Measurements from ENCODE around the gene ERC2.

Gene ERC2

DNA sequence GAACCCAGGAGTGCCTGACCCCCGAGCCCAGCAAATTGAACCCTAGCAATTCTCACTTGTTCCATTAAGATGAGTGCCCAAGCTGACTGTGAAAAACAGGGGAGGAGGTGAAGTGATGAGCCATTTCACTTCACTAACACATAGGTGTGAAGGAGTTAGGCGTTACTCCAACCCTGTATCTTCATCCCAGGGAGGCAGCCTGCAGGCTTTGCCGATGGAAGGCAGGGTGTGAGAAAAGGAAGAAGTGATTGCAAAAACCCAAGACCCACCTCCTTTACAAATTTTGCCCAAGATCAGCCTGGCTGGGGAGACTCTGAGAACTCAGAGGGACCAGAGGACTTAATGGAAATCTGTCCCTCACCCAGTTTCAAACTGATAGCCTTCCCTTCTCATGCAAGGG is 851.5 kb downstream of the ERC2 start:
- Histone ChIP-seq H3K27ac (ENCODE audit: low read depth, low read length) (no peak overlapping the region), H3K4me1 (ENCODE audit: control insufficient read depth, insufficient read depth, low read length) (peaks cover 44% of the 10 kb centered on the region), H3K36me3 (ENCODE audit: control insufficient read depth, insufficient read depth, low read length) (no peaks in the 10 kb centered on the region), H3K27me3 (ENCODE audit: control insufficient read depth, insufficient read depth, low read length) (no peaks in the 10 kb centered on the region), H3K4me3 (ENCODE audit: low read depth, low read length) (no peak overlapping the region), H3K9me3 (ENCODE audit: control insufficient read depth, insufficient read depth, low read length) (no peaks in the 10 kb centered on the region), H3K9ac (ENCODE audit: low read depth, low read length) (no peak overlapping the region)

DNA sequence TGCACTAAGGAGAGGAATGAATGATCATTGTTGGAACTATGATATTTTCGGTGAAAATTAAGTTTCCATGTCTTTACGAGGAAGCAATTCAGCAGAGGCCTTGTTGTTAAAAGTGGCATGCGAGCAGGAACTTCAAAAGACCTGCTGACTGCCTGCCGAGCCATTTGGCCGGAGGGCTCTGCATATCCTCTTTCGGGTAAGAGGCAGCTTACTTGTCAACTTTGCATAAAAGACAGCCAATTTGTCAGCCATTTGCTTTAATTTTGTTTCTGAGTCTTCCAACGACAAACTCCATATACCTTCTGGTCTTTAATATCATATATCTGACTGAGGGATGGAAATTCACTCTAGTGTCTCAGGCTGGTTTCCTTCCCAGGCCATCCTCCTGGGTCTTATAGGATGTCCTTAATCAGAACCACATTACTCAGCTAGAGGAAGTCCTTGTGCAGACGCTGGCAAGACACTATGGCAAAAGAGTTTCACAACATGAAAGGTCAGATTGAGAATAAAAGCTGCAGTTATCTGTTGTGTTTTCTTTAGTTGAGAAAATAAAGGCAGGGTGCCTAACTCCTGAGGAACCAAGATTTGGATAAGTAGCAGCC is 852.5 kb downstream of the ERC2 start:
- H3K27ac ChIP-seq (ENCODE audit: low read depth, low read length): peak overlapping the region; percentile 86
- no peaks in the 10 kb centered on the region for H3K27me3 ChIP-seq (ENCODE audit: control insufficient read depth, insufficient read depth, low read length)
- H3K4me1 ChIP-seq (ENCODE audit: control insufficient read depth, insufficient read depth, low read length): peaks cover 44% of the 10 kb centered on the region
- H3K9ac ChIP-seq (ENCODE audit: low read depth, low read length): 0 out of 2 replicates have a peak overlapping the region, but pooled peaks have one; percentile 2
- H3K4me3 ChIP-seq (ENCODE audit: low read depth, low read length): 0 out of 2 replicates have a peak overlapping the region, but pooled peaks have one; percentile 9
- no peaks in the 10 kb centered on the region for H3K36me3 ChIP-seq (ENCODE audit: control insufficient read depth, insufficient read depth, low read length)
- no peaks in the 10 kb centered on the region for H3K9me3 ChIP-seq (ENCODE audit: control insufficient read depth, insufficient read depth, low read length)

DNA sequence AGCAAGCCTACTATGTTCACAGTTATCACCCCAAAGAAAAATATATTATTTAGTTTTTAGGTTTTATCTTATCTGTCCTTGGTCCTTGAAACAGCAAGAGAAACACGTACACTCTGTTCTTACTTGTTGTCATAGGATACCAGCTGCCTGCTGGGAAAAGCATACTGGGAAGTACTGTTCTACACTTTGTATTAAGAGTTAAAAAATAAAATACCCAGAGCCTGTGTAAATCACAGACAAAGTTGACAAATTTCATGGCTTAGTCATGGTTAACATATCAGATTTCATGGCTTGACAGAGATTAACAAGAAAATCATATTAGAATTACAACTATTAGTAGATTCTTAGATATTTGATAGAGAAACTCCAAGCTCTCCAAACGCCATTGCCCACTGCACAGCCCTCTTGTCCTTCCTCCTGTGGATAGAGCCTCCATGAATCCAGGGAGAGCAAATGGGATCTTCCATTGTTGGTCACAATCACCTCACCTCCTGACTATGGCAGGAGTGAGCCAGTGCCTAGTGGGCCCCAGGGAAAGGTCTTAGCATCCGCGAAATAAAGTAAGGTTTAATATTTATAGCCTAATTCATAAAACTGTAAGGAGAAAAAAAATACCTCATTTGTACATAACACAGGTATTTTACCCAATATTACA is 853.1 kb downstream of the ERC2 start:
- Histone ChIP-seq H3K27ac (ENCODE audit: low read depth, low read length) (peak overlapping the region; percentile 86), H3K36me3 (ENCODE audit: control insufficient read depth, insufficient read depth, low read length) (no peaks in the 10 kb centered on the region), H3K9ac (ENCODE audit: low read depth, low read length) (0 out of 2 replicates have a peak overlapping the region, but pooled peaks have one; percentile 2), H3K27me3 (ENCODE audit: control insufficient read depth, insufficient read depth, low read length) (no peaks in the 10 kb centered on the region), H3K9me3 (ENCODE audit: control insufficient read depth, insufficient read depth, low read length) (no peaks in the 10 kb centered on the region), H3K4me1 (ENCODE audit: control insufficient read depth, insufficient read depth, low read length) (peaks cover 37% of the 10 kb centered on the region), H3K4me3 (ENCODE audit: low read depth, low read length) (no peak overlapping the region)

DNA sequence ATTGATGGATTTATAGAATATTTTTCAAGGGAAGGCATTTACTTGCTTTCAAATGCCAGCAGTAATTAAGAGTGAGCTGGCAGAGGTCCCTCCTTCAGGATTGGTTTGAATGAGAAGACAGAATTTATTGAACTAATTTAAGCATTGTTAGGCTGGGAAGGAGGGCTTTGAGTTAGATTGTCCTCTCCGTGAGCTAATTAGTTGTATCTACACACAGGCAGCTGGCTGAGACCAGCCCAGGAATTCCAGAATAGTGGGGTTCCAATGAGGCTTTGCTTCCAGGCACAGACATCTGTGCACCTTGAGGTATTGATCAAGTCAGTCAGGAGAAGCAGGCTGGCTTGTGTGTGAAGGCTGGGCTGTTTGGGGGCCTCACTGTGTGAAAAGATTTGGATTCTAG is 857.1 kb downstream of the ERC2 start:
- Histone ChIP-seq H3K27me3 (ENCODE audit: control insufficient read depth, insufficient read depth, low read length) (no peaks in the 10 kb centered on the region), H3K4me3 (ENCODE audit: low read depth, low read length) (no peak overlapping the region), H3K36me3 (ENCODE audit: control insufficient read depth, insufficient read depth, low read length) (no peaks in the 10 kb centered on the region), H3K27ac (ENCODE audit: low read depth, low read length) (no peak overlapping the region), H3K9me3 (ENCODE audit: control insufficient read depth, insufficient read depth, low read length) (no peaks in the 10 kb centered on the region), H3K9ac (ENCODE audit: low read depth, low read length) (no peak overlapping the region), H3K4me1 (ENCODE audit: control insufficient read depth, insufficient read depth, low read length) (peaks cover 28% of the 10 kb centered on the region)

DNA sequence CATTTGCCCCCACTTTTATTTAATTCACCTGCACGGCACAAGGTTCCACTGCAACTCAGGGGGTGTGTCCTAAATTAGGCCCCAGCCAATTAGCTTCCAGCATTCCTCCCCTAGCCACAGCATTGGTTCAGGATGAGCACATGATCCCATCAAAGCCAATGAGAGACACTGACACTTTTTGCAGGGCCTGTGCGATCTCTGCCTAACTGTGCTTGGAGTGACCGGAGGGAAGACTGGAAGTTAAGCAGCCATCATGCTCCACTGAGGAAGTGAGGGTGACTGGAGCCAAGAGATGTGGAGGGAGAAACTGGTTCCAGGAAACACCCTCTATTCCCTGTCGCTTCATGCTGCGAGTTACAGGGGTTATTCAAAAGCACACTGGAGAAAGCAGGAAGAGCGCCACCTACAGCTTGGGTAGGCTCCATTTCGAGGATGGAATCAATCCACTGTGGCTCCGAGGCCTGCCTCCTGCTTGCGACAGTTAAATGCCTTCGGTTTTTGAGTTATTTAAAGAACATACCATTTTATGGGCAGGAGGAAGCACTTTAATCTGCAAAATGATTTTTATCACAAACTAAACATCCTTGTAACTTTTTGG is 858.9 kb downstream of the ERC2 start:
- Histone ChIP-seq H3K4me1 (ENCODE audit: control insufficient read depth, insufficient read depth, low read length) (peaks cover 11% of the 10 kb centered on the region; the same call in 1 of the 2 replicates), H3K27me3 (ENCODE audit: control insufficient read depth, insufficient read depth, low read length) (no peaks in the 10 kb centered on the region), H3K9ac (ENCODE audit: low read depth, low read length) (no peak overlapping the region), H3K27ac (ENCODE audit: low read depth, low read length) (no peak overlapping the region), H3K36me3 (ENCODE audit: control insufficient read depth, insufficient read depth, low read length) (no peaks in the 10 kb centered on the region), H3K9me3 (ENCODE audit: control insufficient read depth, insufficient read depth, low read length) (no peaks in the 10 kb centered on the region), H3K4me3 (ENCODE audit: low read depth, low read length) (no peak overlapping the region)

DNA sequence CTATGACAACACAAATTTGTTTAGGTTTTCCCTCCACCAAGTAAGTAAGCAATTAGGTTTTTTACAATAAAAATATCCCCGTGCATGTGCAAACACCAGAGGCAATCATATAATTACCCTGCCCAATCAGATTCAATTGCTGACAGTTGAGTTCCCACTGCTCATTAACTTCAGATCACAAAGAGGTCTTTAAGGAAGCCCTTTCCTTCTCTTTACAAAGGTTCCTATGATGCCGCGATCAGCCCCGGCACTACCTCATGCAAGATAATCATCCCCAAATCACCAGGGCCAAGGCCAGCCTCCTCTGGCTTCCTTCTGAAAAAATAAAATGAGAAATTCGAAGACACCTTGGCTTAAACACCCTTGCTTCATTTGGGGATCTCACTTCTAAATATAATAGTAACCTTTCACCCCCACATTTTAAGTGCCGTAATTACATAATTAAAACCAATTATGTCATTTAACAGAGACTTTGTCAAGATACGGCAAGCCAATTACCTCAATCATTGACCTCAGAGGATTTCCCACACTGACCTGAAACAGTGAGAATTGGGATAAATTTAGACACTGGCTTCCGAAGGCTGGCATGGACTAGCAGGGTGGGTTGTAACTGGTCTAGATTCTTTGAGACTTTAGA is 859.8 kb downstream of the ERC2 start:
- Histone ChIP-seq H3K27me3 (ENCODE audit: control insufficient read depth, insufficient read depth, low read length) (no peaks in the 10 kb centered on the region), H3K36me3 (ENCODE audit: control insufficient read depth, insufficient read depth, low read length) (no peaks in the 10 kb centered on the region), H3K27ac (ENCODE audit: low read depth, low read length) (no peak overlapping the region), H3K4me1 (ENCODE audit: control insufficient read depth, insufficient read depth, low read length) (peaks cover 11% of the 10 kb centered on the region; the same call in 1 of the 2 replicates), H3K9ac (ENCODE audit: low read depth, low read length) (no peak overlapping the region), H3K9me3 (ENCODE audit: control insufficient read depth, insufficient read depth, low read length) (no peaks in the 10 kb centered on the region), H3K4me3 (ENCODE audit: low read depth, low read length) (no peak overlapping the region)

DNA sequence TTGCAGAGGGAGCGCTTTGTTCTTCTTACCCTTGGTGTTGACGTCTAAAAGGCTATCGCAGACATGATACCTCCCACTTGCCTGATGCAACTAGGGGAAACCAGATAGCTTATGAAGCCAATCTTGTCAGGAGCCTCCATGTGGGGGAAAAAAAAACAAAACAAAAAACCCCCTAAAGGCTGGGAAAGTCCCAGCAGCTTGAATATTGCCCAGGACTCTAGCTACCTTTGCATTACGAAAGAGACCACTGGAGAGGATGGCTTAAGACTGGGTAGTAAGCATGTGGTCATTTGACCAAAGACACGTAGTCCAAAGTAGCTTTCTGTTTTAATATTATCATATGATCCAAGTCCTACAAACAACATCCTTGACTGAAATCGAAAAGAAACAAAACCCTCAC is 860.4 kb downstream of the ERC2 start:
- H3K9ac ChIP-seq (ENCODE audit: low read depth, low read length): no peak overlapping the region
- no peaks in the 10 kb centered on the region for H3K36me3 ChIP-seq (ENCODE audit: control insufficient read depth, insufficient read depth, low read length)
- H3K9me3 ChIP-seq (ENCODE audit: control insufficient read depth, insufficient read depth, low read length): no peaks in the 10 kb centered on the region
- peaks cover 11% of the 10 kb centered on the region; the same call in 1 of the 2 replicates for H3K4me1 ChIP-seq (ENCODE audit: control insufficient read depth, insufficient read depth, low read length)
- no peak overlapping the region for H3K27ac ChIP-seq (ENCODE audit: low read depth, low read length)
- no peaks in the 10 kb centered on the region for H3K27me3 ChIP-seq (ENCODE audit: control insufficient read depth, insufficient read depth, low read length)
- H3K4me3 ChIP-seq (ENCODE audit: low read depth, low read length): no peak overlapping the region

DNA sequence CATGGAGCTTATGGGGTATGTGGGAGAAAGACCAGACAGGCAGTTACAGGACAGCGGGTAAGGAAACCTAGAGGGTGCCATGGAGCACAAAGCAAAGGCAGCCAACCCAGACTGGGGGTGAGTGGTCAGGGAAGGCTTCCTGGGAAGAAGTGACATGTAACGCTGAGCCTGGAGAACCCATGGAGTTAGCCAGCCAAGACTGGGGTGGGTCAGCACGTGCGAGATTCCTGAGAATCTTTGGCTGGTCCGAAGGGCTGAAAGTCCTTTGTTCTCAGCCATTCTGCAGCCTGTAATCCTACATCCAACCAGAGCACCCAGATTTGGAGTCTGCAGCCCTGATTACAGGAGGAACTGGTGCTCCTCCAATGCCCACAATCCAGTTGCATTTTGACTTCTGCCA is 861.1 kb downstream of the ERC2 start:
- Histone ChIP-seq H3K36me3 (ENCODE audit: control insufficient read depth, insufficient read depth, low read length) (no peaks in the 10 kb centered on the region), H3K27ac (ENCODE audit: low read depth, low read length) (no peak overlapping the region), H3K4me3 (ENCODE audit: low read depth, low read length) (no peak overlapping the region), H3K9me3 (ENCODE audit: control insufficient read depth, insufficient read depth, low read length) (no peaks in the 10 kb centered on the region), H3K27me3 (ENCODE audit: control insufficient read depth, insufficient read depth, low read length) (no peaks in the 10 kb centered on the region), H3K4me1 (ENCODE audit: control insufficient read depth, insufficient read depth, low read length) (peaks cover 11% of the 10 kb centered on the region; the same call in 1 of the 2 replicates), H3K9ac (ENCODE audit: low read depth, low read length) (no peak overlapping the region)

DNA sequence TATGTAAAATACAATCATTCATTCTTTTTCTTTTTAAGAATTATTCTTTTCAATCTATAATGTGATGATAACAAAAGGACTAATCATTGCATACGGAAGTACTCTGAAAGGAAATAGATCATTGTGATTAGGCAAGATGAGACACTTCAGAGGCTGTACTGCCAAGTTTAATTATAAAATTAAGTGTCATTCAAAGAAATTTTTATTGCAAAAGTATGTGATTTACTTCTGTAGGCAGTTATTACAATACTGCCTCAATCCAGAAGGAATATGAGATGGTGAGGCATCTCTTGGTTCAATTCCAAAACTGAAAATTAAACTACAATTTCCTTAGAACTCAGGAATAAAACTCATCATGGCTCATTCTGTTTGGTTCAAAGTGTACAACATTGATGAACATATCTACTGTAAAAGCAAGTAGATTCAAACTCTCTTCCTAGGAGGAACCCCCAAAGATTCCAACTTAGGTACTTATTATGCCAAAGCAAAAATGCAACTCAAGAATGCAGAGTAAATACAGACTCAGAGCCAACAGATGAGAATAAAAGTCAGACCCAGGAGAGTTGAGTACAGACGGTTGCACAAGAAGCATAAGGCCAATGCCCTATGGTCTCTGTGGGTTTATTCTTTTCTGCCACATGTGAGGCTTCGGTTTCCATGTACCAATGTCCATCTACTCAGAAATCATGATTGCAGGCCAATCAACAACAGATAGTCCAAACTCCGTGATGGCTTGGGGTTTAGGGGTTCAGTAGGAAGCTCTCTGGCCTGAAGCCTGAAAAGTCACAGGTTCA is 862.6 kb downstream of the ERC2 start:
- Histone ChIP-seq H3K27me3 (ENCODE audit: control insufficient read depth, insufficient read depth, low read length) (no peaks in the 10 kb centered on the region), H3K36me3 (ENCODE audit: control insufficient read depth, insufficient read depth, low read length) (no peaks in the 10 kb centered on the region), H3K9me3 (ENCODE audit: control insufficient read depth, insufficient read depth, low read length) (no peaks in the 10 kb centered on the region), H3K4me3 (ENCODE audit: low read depth, low read length) (no peak overlapping the region), H3K4me1 (ENCODE audit: control insufficient read depth, insufficient read depth, low read length) (peaks cover 11% of the 10 kb centered on the region; the same call in 1 of the 2 replicates), H3K27ac (ENCODE audit: low read depth, low read length) (no peak overlapping the region), H3K9ac (ENCODE audit: low read depth, low read length) (no peak overlapping the region)

DNA sequence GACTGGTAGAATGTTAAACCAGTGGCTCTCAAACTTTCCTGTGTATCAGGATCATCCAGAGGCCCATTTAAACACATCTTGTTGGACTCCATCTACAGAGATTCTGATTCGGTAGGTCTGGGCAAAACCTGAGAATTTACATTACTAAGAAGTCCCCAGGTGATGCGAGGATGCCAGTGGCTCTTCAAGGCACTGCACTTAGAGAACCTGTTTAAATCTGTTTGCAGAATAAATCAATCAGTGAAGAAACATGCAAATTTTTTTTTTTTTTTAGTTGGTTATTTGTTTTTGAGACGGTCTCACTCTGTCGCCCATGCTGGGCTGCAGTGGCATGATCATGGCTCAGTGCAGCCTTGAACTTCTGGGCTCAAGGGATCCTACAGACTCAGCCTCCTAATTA is 863.4 kb downstream of the ERC2 start:
- no peaks in the 10 kb centered on the region for H3K27me3 ChIP-seq (ENCODE audit: control insufficient read depth, insufficient read depth, low read length)
- no peak overlapping the region for H3K9ac ChIP-seq (ENCODE audit: low read depth, low read length)
- H3K27ac ChIP-seq (ENCODE audit: low read depth, low read length): no peak overlapping the region
- H3K36me3 ChIP-seq (ENCODE audit: control insufficient read depth, insufficient read depth, low read length): no peaks in the 10 kb centered on the region
- H3K9me3 ChIP-seq (ENCODE audit: control insufficient read depth, insufficient read depth, low read length): no peaks in the 10 kb centered on the region
- peaks cover 11% of the 10 kb centered on the region; the same call in 1 of the 2 replicates for H3K4me1 ChIP-seq (ENCODE audit: control insufficient read depth, insufficient read depth, low read length)
- H3K4me3 ChIP-seq (ENCODE audit: low read depth, low read length): no peak overlapping the region

Measured in HUES48 (cell line).